Esophagus squamous epithelium (tissue), 4 donors: Measurements from ENCODE around the gene HTRA2.

Source experiments
- POLR2A ChIP-seq, 4 donors: fragments of 450-650 bp; IDR thresholded peaks; one replicate each; pipeline ENCODE4 v1.6.1; 2017; ENCODE audit warnings: antibody characterized with exemption in 4 of 4, mild to moderate bottlenecking in 4 of 4, moderate library complexity in 3 of 4
- TF ChIP-seq, protein P1 (sequence below), 6 experiments: fragments of 450-650 bp in 4 of 6; fragments of 200-600 bp in 2 of 6; sonication (generic) in 2 of 6; IDR thresholded peaks; one replicate each; pipeline ENCODE4 v1.5.1; 2016 to 2019; ENCODE audit warnings: antibody characterized with exemption in 6 of 6, mild to moderate bottlenecking in 4 of 6, moderate library complexity in 4 of 6

DNA sequence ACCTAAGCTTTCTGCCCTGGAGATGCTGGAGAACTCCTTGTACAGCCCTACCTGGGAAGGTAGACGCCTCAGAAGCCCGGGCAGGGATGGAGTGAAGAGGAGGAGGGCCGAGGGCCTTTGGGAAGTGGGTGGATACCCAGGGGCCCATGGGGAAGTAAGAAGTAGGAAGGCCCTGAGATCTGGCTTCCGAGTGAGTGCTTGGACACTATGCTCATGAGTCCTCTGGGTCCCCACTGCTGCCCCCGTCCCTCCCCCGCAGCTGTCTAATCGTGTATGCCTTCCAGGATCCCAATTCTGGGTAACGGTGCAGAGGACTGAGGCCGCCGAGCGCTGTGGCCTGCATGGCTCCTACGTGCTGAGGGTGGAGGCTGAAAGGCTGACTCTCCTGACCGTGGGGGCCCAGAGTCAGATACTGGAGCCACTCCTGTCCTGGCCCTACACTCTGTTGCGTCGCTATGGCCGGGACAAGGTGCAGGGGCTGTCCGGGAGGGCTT lies 25.9 kb downstream of the HTRA2 start:
- TF ChIP-seq, protein P1, sequence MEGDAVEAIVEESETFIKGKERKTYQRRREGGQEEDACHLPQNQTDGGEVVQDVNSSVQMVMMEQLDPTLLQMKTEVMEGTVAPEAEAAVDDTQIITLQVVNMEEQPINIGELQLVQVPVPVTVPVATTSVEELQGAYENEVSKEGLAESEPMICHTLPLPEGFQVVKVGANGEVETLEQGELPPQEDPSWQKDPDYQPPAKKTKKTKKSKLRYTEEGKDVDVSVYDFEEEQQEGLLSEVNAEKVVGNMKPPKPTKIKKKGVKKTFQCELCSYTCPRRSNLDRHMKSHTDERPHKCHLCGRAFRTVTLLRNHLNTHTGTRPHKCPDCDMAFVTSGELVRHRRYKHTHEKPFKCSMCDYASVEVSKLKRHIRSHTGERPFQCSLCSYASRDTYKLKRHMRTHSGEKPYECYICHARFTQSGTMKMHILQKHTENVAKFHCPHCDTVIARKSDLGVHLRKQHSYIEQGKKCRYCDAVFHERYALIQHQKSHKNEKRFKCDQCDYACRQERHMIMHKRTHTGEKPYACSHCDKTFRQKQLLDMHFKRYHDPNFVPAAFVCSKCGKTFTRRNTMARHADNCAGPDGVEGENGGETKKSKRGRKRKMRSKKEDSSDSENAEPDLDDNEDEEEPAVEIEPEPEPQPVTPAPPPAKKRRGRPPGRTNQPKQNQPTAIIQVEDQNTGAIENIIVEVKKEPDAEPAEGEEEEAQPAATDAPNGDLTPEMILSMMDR (IDR thresholded peaks at IDR 0.05) = no peak
- no peak for TF ChIP-seq POLR2A (IDR thresholded peaks at IDR 0.05)
